Erythroblast (primary cell): Measurements from ENCODE around the gene HPSE.
"Not testable (repeated sequence)": the region's sequence is repeated elsewhere in the genome, so short reads cannot be mapped to it uniquely, and the experiment has no call there.

Experiments used
- DNase-seq, 2 experiments: peaks; one replicate each; lab custom pipeline; 2025; lab: John Stamatoyannopoulos, UW
- GATA1 ChIP-seq: IDR thresholded peaks from 2 replicates; pipeline ENCODE4 v1.6.1; 2011; ENCODE audit warnings: low read depth, mild to moderate bottlenecking, control low read depth, low read length, moderate library complexity
- POLR2A ChIP-seq: IDR thresholded peaks from 2 replicates; pipeline ENCODE4 v1.6.1; 2011; ENCODE audit warnings: mild to moderate bottlenecking, low read length

Gene HPSE

DNA sequence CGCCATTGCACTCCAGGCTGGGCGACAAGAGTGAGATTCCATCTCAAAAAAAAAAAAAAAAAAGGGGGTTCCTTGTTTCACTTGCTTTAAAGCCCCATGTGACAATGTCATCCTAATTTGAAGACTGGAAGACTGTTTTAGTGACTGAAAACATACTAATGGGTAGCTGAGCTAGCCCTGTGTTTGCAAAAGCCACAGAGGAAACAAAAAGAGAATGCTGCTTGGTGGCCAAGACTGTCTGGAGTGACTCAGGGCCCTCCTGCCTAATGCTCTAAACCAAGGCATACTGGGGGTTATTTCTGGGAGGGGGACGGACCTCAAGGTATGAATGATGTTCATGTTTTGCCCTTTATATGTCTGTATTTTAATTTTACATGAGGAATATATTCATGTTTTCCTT lies 16.0 kb downstream of the HPSE start:
- TF ChIP-seq GATA1 (no peak), POLR2A (no peak)
- DNase-seq = no peak

DNA sequence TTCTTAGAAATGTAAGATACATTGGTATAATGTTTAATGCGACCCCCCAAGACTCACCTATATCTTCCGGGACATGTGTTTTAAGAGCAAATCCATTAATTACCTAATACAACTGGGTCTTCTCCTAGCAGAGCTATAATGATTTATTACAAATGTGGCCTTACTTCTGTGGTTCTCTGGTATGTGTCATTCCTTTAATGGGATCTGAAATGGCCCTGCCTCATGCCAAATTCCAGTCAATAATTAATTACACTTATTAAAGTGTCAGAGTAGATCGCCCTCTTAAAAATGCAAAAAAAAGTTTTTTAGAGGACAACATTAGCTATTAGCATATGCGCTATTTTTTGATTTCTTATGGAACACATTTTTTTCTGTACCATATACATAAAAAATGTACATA lies 17.0 kb downstream of the HPSE start:
- no peak for DNase-seq
- TF ChIP-seq GATA1 (no peak), POLR2A (no peak)

DNA sequence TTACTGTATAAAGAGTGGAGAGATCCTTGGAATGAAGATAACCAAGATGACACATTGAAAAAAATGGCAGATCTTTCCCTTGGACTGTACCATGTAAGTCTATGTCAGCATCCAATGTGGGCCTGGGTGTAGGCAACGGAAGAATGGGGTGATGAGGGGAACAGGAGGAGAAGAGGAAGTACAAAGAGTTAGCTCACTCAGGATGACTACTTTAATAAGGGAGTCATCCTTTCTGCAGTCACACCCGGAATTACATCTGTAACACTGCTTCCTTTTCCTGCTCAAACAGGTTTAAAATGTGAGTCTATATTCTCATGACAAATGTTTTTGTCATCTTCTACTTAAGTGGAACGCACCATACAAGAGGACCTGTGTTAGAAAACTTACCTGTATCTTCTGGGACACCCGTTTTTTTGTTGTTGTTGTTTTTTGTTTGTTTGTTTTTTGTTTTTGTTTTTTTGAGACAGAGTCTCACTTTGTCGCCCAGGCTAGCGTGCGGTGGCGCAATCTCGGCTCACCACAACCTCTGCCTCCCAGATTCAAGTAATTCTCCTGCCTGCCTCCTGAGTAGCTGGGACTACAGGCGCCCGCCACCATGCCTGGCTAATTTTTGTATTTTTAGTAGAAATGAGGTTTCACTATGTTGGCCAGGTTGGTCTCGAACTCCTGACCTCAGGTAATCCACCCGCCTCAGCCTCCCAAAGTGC lies 18.0 kb downstream of the HPSE start:
- TF ChIP-seq POLR2A (no peak), GATA1 (no peak)
- DNase-seq = no peak

DNA sequence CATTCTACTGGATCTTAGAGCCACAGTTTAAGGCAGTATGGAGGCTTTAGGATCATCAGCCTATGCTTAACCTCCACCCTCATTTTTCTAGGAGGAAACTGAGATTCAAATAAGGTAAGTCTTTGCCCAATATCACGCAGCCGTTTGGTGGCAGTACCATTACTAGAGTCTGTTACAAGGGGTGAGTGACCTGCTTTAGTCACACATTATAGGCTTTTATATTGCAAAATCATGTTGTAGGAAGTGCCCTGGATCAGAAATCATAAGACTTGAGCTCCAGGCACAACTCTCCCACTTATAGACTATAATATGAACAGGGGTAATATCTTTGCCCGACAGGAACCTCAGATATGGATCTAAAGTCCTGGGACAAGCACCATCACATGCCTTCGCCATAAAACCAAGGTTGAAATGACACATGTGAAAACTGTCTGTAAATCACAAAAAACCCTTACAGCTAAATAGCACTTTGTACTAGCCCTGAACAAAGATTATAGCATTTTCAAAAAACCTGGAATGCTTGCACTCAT lies 19.2 kb downstream of the HPSE start:
- TF ChIP-seq POLR2A (no peak), GATA1 (no peak)
- no peak for DNase-seq

DNA sequence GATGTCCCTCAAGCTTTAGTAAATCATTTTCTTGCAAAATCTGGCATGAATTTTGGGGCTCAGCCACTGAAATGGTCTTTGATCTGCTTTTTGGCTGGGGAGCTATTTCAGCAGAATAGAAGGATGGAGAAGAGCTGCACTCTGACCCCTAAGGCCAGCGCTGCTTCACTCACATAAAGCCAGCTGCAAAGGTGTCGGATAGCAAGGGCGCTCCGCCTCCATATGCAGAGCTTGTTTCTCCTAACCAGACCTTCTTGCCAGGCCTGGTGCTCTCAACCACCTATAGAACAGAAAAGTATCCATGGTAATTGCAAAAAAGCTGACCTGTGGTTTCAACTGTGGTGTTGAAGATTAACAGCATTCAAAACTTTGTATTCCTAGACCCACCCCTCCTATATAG lies 26.0 kb downstream of the HPSE start:
- TF ChIP-seq GATA1 (no peak), POLR2A (no peak)

DNA sequence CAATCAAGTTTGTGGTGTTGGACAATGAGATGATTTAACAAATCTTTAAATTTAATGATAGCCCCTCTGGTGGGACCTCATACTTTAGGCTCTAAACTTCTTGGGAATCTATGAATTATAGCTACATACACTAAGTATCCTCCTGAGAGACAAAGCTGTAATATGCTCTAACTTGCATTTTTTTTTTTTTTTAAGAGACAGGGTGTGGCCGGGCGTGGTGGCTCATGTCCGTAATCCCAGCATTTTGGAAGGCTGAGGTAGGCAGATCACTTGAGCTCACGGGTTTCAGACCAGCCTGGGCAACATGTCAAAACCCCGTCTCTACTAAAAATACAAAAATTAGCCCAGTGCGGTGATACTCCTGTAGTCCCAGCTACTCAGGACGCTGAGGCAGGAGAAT lies 26.7 kb downstream of the HPSE start:
- no peak for TF ChIP-seq POLR2A
- TF ChIP-seq GATA1 = no peak
- no peak for DNase-seq

More for the DNA sequence above, 26.0 kb downstream of the HPSE start:
- DNase-seq = no peak

DNA sequence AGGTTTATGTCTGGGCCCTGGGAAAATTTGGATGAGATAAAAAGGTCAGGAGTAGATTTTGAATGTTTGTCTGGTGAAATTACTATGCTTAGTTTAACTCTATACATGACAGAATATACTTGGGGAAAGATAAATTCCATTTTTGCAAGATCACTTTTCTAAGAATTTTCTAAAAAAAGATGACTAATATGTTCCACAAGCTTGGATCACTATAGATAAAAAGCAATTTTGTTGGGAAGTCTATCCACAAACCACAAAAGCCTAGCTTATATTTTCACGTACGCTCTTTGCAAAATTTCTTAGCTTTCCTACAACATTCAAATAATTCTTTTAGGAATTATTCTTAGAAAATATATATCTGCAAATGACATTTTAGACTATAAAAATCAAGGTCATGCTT lies 29.5 kb downstream of the HPSE start:
- TF ChIP-seq POLR2A (no peak), GATA1 (no peak)

DNA sequence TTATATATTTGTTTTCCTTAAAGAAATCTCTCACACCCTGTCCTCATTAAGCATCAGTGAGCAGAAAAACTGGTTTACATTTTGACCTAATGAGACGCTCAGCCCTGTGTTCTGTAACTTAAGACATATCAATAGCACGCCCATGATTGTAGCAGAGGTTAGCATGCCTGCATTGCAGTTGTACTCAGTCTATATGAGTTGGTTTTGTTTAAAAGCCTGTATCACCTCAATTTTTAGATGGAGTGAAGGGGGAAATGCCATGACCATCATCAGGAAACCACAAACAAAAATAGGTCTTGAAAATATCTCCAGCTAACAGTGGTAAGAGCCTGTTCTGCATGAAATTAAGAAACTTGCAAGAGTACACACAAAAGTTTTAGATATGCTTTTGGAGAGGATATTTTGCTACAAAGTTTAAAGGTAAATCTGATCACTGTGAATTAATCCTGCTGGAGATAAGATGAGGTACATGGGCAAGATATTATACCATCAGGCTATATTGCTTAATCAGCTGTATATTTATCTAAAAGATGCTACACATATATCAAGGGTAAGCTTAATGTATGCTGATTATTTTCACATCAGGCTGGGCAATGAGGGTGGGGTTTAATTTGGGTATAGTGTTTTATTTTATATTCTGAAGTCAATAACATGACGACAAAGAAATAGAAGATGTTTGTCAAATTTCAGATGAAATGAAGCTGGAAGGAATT lies 36.9 kb downstream of the HPSE start:
- no peak for DNase-seq
- no peak for TF ChIP-seq GATA1
- TF ChIP-seq POLR2A = no peak

More for the DNA sequence above, 29.5 kb downstream of the HPSE start:
- DNase-seq = no peak

DNA sequence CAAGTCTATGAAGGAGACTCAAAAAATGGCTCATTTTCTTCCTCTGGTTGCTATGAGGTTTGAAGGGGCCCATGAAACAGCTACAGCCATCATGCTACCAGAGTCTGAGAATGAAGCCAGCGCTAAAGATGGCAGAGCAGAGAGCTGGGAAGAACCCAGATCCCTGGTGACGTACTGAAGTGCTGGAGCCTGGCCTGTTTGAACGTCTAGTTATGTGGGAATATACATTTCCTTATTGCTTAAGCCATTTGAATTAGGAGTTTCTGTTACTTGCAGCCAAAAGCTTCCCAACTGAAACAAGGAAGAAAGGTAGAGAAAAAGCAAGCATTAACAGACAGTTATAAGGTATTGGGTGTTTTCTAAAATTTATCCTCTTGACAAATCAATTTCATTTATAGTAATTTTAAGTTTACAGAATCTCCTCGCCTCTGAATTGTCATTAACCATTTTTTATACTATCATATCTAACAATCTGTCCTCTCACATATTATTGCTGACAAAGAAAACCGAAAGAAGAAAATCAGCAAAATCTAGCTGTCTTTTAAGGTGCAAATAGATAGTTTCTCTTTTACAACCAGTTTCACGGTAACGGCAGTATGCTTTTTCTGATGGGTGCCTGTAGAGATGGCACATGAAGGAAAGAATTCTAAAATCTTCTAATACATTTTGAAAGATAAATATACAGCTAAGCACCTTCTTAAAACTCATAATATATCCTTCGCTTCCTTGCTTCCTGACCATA lies 41.2 kb downstream of the HPSE start:
- TF ChIP-seq POLR2A = no peak
- TF ChIP-seq GATA1 = no peak
- DNase-seq = no peak

DNA sequence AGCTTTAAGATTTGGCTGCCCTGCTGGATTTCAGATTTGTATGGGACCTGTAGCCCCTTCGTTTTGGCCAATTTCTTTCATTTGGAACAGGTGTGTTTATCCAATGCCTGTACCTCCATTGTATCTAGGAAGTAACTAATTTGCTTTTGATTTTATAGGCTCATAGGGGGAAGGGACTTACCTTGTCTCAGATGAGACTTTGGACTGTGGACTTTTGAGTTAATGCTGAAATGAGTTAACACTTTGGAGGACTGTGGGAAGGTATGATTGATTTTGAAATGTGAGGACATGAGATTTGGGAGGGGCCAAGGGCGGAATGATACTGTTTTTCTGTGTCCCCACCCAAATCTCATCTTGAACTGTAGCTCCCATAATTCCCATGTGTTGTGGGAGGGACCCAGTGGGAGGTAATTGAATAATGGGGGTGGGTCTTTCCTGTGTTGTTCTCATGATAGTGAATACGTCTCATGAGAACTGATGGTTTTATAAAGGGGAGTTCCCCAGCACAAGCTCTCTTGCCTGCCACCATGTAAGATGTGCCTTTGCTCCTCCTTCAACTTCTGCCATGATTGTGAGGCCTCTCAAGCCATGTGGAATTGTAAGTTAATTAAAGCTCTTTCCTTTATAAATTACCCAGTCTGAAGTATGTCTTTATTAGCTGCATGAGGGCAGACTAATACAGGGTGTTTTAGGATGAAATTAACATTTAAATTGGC lies 44.4 kb downstream of the HPSE start:
- not testable (repeated sequence) for DNase-seq

DNA sequence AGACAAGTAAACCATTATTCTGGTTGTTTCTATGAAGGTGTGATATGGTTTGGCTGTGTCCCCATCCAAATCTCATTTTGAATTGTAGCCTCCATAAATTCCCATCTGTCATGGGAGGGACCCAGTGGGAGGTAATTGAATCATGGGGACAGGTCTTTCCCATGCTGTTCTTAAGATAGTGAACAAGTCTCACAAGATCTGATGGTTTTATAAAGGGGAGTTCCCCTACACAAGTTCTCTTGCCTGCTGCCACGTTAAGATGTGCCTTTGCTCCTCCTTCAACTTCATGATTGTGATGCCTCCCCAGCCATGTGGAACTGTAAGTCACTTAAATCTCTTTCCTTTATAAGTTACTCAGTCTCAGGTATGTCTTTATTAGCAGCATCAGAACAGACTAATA lies 46.3 kb downstream of the HPSE start:
- not testable (repeated sequence) for DNase-seq

DNA sequence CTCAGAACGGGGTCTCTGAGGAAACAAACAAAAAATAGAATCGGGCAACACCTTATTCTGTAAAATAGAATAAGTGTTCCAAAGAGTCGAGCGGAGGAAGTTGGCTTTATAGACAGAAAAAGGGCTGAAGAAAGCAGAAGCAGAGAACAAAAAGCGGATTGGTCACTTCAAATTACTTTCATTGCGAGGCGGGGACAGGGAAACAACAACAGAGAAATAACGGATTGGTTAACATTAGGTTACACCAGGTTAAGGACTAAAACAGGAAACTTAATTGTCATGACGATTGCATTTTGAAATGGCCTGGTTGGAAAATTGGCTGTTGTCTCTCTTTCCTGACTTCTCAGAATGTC lies 49.6 kb downstream of the HPSE start:
- TF ChIP-seq GATA1 = no peak
- DNase-seq = peak; percentile 78 to 82

DNA sequence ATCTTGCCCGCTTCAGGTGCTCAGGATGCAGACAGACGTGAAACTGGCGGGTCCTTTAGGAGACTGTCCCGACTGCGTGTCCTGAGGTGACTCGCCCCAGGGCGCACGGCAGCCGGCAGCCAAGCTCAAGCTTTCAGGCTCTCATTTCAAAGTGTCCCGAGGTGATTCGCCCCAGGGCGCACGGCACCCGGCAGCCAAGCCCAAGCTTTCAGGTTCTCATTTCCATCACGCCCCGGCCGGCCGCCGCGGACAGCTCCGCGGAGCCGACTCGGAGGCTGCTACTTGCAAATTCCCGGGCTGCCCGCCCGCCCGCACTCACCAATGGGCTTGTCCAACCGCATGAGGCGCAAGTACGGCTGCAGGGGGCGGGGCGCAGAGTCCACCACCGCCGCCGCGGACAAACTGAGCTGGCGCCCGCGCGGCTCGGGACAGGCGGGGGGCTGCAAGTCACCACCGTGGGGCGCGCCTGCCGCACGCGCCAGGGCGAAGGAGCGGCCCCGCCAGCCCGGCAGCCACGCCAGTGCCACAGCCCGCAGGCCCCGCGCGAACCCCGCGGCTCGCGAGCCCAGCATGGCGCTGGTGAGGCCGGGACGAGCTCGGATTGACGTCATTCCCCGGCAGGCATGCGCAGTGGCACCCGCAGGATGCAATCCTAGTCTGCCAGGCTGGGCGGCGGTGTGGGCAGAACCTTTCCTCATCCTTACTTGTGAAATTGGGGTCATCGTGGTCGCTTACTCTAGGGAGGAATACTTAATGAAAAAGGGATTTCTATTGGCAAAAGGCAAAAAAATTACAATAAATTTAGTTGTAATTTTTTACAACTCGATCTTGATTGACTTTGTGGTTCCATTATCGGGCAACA lies 50.2 kb downstream of the HPSE start, which contains the start of gene COQ2:
TSS of gene COQ2 (minus strand) at position 606 of the 862 bp plus-strand sequence. CDS start at position 572, 34 bp downstream.
- DNase-seq = peak; percentile 96 to 97
- no peak for TF ChIP-seq GATA1
- TF ChIP-seq POLR2A = peak; percentile 93
